HEK293 (cell line): Measurements from ENCODE around the gene GPS1.
A peak's percentile ranks its signal among the peaks of the same experiment; 100 is the strongest.

Source experiments
- CTCF ChIA-PET: fragments of 350-600 bp; formaldehyde crosslinking; extraction: SDS; loops from one replicate; lab custom pipeline; 2021; ENCODE audit warnings: antibody characterized with exemption; lab: Yijun Ruan, JAX
- POLR2A ChIA-PET: fragments of 300-600 bp; formaldehyde crosslinking; extraction: SDS; loops from one replicate; lab custom pipeline; 2020; ENCODE audit warnings: antibody characterized with exemption, inconsistent platforms; lab: Yijun Ruan, JAX
- H3K27ac ChIP-seq: fragments of 200-500 bp; sonication (Bioruptor generic); 2 replicates; pipeline ENCODE4 v1.5.1; 2014; ENCODE audit warnings: low read depth, low read length, control low read depth, inconsistent platforms; ENCODE audit errors: extremely low read depth
- H3K36me3 ChIP-seq, 2 experiments: fragments of 200-500 bp in 1 of 2; sonication (Bioruptor generic) in 1 of 2; 1 replicate in 1 of 2; 2 replicates in 1 of 2; pipeline ENCODE4 v1.5.1; 2014 to 2017; ENCODE audit warnings: inconsistent platforms in 2 of 2, low read length in 2 of 2; ENCODE audit not compliant: control insufficient read depth in 2 of 2, insufficient read depth in 1 of 2
- H3K4me1 ChIP-seq: fragments of 200-500 bp; sonication (Bioruptor generic); 2 replicates; pipeline ENCODE4 v1.5.1; 2014; ENCODE audit warnings: mild to moderate bottlenecking, low read length, inconsistent platforms; ENCODE audit not compliant: control insufficient read depth, insufficient read depth
- H3K4me3 ChIP-seq: 2 replicates; pipeline ENCODE4 v1.5.1; 2011; ENCODE audit warnings: low read depth, mild to moderate bottlenecking, control low read depth, low read length, moderate library complexity
- H3K9me3 ChIP-seq: fragments of 200-500 bp; sonication (Bioruptor generic); 2 replicates; pipeline ENCODE4 v1.5.1; 2014; ENCODE audit warnings: low read depth, low read length, inconsistent platforms; ENCODE audit not compliant: control insufficient read depth, insufficient read depth
- HOXC10 ChIP-seq: sonication (generic); formaldehyde crosslinking; IDR thresholded peaks from 2 replicates; pipeline ENCODE4 v1.8.1; 2023; ENCODE audit warnings: mild to moderate bottlenecking, missing genetic modification reagents
- OVOL3 ChIP-seq: fragments of 450-650 bp; formaldehyde crosslinking; IDR thresholded peaks from 2 replicates; pipeline ENCODE4 v1.5.1; 2016; ENCODE audit warnings: missing biosample characterization, missing genetic modification characterization
- SCRT2 ChIP-seq: fragments of 450-650 bp; formaldehyde crosslinking; IDR thresholded peaks from 2 replicates; pipeline ENCODE4 v1.5.1; 2016; ENCODE audit warnings: missing biosample characterization, missing genetic modification characterization
- SETDB1 ChIP-seq: IDR thresholded peaks from one replicate; pipeline ENCODE4 v1.6.1; 2017; ENCODE audit warnings: mild to moderate bottlenecking, low read length, moderate library complexity, mixed read lengths; ENCODE audit not compliant: insufficient read length
- ZIC2 ChIP-seq: fragments of 450-650 bp; formaldehyde crosslinking; IDR thresholded peaks from 2 replicates; pipeline ENCODE4 v1.5.1; 2016; ENCODE audit warnings: missing biosample characterization, missing genetic modification characterization
- ZNF138 ChIP-seq: fragments of 450-650 bp; formaldehyde crosslinking; IDR thresholded peaks from 2 replicates; pipeline ENCODE4 v1.5.1; 2016; ENCODE audit warnings: missing biosample characterization, missing genetic modification characterization, borderline replicate concordance
- ZNF146 ChIP-seq: fragments of 450-650 bp; formaldehyde crosslinking; IDR thresholded peaks from 2 replicates; pipeline ENCODE4 v1.5.1; 2016; ENCODE audit warnings: missing biosample characterization, missing genetic modification characterization
- ZNF2 ChIP-seq: fragments of 450-650 bp; formaldehyde crosslinking; IDR thresholded peaks from 2 replicates; pipeline ENCODE4 v1.5.1; 2016; ENCODE audit warnings: missing biosample characterization, missing genetic modification characterization
- ZNF292 ChIP-seq: fragments of 450-650 bp; formaldehyde crosslinking; IDR thresholded peaks from 2 replicates; pipeline ENCODE4 v1.5.1; 2016; ENCODE audit warnings: low read depth, missing biosample characterization, missing genetic modification characterization, borderline replicate concordance
- ZNF341 ChIP-seq: fragments of 450-650 bp; formaldehyde crosslinking; IDR thresholded peaks from 2 replicates; pipeline ENCODE4; 2016; ENCODE audit warnings: low read depth, missing biosample characterization, missing genetic modification characterization
- ZNF423 ChIP-seq: fragments of 450-650 bp; formaldehyde crosslinking; IDR thresholded peaks from 2 replicates; pipeline ENCODE4 v1.5.1; 2016; ENCODE audit warnings: missing biosample characterization, missing genetic modification characterization
- ZNF549 ChIP-seq: fragments of 450-650 bp; IDR thresholded peaks from 2 replicates; pipeline ENCODE4 v1.5.1; 2018; ENCODE audit warnings: missing biosample characterization, missing genetic modification characterization, mild to moderate bottlenecking, inconsistent platforms, moderate library complexity
- ZNF600 ChIP-seq: fragments of 450-650 bp; formaldehyde crosslinking; IDR thresholded peaks from 2 replicates; pipeline ENCODE4 v1.5.1; 2016; ENCODE audit warnings: missing biosample characterization, missing genetic modification characterization
- TF ChIP-seq, protein P1 (sequence below): fragments of 450-650 bp; formaldehyde crosslinking; IDR thresholded peaks from 2 replicates; pipeline ENCODE4 v1.5.1; 2016; ENCODE audit warnings: missing biosample characterization, missing genetic modification characterization
- TF ChIP-seq, protein P2 (sequence below): fragments of 450-650 bp; formaldehyde crosslinking; conservative IDR thresholded peaks from 2 replicates; pipeline ENCODE4 v1.5.1; 2016; ENCODE audit warnings: low read depth, missing biosample characterization, missing genetic modification characterization
- TF ChIP-seq, protein P3 (sequence below): fragments of 450-650 bp; formaldehyde crosslinking; IDR thresholded peaks from 2 replicates; pipeline ENCODE4 v1.5.1; 2016; ENCODE audit warnings: missing biosample characterization, missing genetic modification characterization

The GPS1 gene

DNA sequence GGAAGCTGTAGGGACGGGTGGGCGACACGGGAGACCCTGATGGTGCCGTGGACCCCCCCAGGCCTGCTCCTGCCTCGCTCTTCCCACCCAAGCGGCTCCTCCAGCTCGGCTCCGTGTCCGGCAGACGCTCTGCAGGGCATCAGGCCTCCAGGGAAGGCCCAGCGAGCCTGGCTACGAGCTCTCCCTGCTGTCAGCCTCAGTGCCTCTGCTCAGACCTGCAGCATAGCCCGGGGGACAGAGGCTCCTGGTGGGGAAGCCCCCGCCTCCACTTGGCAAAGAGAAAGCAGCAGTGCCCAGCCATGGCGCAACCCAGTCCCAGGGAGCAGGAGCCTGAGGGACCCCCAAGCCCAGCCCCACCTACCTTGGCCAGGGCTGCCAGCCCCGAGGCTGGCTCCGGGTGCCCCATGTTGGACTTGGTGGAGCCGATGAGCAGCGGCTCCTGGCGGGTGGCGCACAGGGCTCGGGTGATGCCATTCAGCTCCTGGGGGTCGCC lies 40.4 kb downstream of the GPS1 start (continued):
- TF ChIP-seq ZIC2 (tag by site-specific recombination), result no peak
- no peak for TF ChIP-seq ZNF549
- TF ChIP-seq, protein P1, sequence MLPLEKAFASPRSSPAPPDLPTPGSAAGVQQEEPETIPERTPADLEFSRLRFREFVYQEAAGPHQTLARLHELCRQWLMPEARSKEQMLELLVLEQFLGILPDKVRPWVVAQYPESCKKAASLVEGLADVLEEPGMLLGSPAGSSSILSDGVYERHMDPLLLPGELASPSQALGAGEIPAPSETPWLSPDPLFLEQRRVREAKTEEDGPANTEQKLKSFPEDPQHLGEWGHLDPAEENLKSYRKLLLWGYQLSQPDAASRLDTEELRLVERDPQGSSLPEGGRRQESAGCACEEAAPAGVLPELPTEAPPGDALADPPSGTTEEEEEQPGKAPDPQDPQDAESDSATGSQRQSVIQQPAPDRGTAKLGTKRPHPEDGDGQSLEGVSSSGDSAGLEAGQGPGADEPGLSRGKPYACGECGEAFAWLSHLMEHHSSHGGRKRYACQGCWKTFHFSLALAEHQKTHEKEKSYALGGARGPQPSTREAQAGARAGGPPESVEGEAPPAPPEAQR (tag by site-specific recombination), result no peak
- TF ChIP-seq, all 188 proteins: peak for 0

DNA sequence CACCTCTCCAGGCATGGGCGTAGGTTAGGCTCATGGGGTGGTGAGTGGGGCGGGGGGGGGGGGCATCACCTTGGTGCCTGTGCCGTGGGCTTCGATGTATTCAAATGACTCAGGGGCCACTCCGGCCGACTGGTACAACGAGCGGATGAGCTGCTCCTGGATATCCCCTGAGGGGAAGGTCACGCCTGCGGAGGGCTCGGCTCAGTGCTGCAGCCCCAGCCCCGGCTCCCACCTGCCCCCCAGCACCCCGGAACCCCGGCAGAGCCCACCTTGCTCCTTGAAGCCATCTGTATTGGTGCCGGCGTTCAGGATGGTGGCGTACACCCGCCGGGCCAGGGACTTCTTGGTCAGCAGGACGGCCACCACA lies 40.9 kb downstream of the GPS1 start:
- CTCF ChIA-PET, result no interaction called here
- TF ChIP-seq ZNF341 (tag by site-specific recombination) (no peak), SCRT2 (tag by site-specific recombination) (no peak), ZNF146 (no peak), ZNF600 (tag by site-specific recombination) (no peak), SETDB1 (no peak), ZNF292 (no peak), HOXC10 (CRISPR knock-in tag) (no peak), ZNF138 (tag by site-specific recombination) (no peak), ZNF423 (no peak), OVOL3 (tag by site-specific recombination) (no peak), ZNF2 (tag by site-specific recombination) (no peak)
- TF ChIP-seq, protein P2, sequence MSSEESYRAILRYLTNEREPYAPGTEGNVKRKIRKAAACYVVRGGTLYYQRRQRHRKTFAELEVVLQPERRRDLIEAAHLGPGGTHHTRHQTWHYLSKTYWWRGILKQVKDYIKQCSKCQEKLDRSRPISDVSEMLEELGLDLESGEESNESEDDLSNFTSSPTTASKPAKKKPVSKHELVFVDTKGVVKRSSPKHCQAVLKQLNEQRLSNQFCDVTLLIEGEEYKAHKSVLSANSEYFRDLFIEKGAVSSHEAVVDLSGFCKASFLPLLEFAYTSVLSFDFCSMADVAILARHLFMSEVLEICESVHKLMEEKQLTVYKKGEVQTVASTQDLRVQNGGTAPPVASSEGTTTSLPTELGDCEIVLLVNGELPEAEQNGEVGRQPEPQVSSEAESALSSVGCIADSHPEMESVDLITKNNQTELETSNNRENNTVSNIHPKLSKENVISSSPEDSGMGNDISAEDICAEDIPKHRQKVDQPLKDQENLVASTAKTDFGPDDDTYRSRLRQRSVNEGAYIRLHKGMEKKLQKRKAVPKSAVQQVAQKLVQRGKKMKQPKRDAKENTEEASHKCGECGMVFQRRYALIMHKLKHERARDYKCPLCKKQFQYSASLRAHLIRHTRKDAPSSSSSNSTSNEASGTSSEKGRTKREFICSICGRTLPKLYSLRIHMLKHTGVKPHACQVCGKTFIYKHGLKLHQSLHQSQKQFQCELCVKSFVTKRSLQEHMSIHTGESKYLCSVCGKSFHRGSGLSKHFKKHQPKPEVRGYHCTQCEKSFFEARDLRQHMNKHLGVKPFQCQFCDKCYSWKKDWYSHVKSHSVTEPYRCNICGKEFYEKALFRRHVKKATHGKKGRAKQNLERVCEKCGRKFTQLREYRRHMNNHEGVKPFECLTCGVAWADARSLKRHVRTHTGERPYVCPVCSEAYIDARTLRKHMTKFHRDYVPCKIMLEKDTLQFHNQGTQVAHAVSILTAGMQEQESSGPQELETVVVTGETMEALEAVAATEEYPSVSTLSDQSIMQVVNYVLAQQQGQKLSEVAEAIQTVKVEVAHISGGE (tag by site-specific recombination), result no peak
- TF ChIP-seq, protein P3, sequence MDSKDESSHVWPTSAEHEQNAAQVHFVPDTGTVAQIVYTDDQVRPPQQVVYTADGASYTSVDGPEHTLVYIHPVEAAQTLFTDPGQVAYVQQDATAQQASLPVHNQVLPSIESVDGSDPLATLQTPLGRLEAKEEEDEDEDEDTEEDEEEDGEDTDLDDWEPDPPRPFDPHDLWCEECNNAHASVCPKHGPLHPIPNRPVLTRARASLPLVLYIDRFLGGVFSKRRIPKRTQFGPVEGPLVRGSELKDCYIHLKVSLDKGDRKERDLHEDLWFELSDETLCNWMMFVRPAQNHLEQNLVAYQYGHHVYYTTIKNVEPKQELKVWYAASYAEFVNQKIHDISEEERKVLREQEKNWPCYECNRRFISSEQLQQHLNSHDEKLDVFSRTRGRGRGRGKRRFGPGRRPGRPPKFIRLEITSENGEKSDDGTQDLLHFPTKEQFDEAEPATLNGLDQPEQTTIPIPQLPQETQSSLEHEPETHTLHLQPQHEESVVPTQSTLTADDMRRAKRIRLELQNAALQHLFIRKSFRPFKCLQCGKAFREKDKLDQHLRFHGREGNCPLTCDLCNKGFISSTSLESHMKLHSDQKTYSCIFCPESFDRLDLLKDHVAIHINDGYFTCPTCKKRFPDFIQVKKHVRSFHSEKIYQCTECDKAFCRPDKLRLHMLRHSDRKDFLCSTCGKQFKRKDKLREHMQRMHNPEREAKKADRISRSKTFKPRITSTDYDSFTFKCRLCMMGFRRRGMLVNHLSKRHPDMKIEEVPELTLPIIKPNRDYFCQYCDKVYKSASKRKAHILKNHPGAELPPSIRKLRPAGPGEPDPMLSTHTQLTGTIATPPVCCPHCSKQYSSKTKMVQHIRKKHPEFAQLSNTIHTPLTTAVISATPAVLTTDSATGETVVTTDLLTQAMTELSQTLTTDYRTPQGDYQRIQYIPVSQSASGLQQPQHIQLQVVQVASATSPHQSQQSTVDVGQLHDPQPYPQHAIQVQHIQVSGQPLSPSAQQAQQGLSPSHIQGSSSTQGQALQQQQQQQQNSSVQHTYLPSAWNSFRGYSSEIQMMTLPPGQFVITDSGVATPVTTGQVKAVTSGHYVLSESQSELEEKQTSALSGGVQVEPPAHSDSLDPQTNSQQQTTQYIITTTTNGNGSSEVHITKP (tag by site-specific recombination), result no peak
- H3K27ac ChIP-seq, result 0 out of 2 replicates have a peak overlapping the region, but pooled peaks have one; percentile 9
- no peaks in the 10 kb centered on the region for H3K9me3 ChIP-seq
- 0 out of 2 replicates have a peak, but pooled peaks cover 5% of the 10 kb centered on the region for H3K4me1 ChIP-seq
- peaks cover 20 to 92% of the 10 kb centered on the region in 2 experiments for H3K36me3 ChIP-seq
- POLR2A ChIA-PET, result interaction anchor here (0.6 to 1.9 kb wide), 5 partner anchors 12 to 154 kb away, joined by 4 to 5 read pairs (median 4); partner anchors contain the start of gene DCXR
- H3K4me3 ChIP-seq, result no peak overlapping the region
